B cell (primary cell): Measurements from ENCODE around the gene INO80D. TPM values are rescaled to one million over a fixed set of nuclear protein-coding genes. Genes with fewer than 3 reads are reported as not detected.
"Not testable (repeated sequence)": the region's sequence is repeated elsewhere in the genome, so short reads cannot be mapped to it uniquely, and the experiment has no call there.

ENCODE experiments used
- ATAC-seq: fragments of 200-7000 bp; cut with Tn5 transposase; one replicate; pipeline ENCODE4 v1.10.0; 2021; ENCODE audit warnings: low read depth, mild to moderate bottlenecking, moderate number of reproducible peaks, moderate library complexity
- CTCF ChIA-PET: fragments of 350-600 bp; sonication (Branson Sonifier 250); formaldehyde crosslinking; loops from one replicate; lab custom pipeline; 2021; ENCODE audit warnings: antibody characterized with exemption, inconsistent platforms; lab: Charles Lee
- POLR2A ChIA-PET: fragments of 350-600 bp; sonication (Branson Sonifier 250); formaldehyde crosslinking; loops from one replicate; lab custom pipeline; 2021; ENCODE audit warnings: antibody characterized with exemption; lab: Charles Lee
- DNase-seq: peaks from one replicate; pipeline ENCODE4 v3.0.0; 2013
- H2AFZ ChIP-seq: 2 replicates; pipeline ENCODE4 v1.6.1; 2012; ENCODE audit warnings: mild to moderate bottlenecking, low read depth, low read length; ENCODE audit not compliant: insufficient read depth, poor library complexity, severe bottlenecking
- H3K27ac ChIP-seq, 2 donors: 1 replicate in 1 of 2; 2 replicates in 1 of 2; pipeline ENCODE4 v1.5.1; 2012 to 2013; ENCODE audit warnings: low read length in 2 of 2, mild to moderate bottlenecking in 2 of 2, moderate library complexity in 1 of 2
- H3K27me3 ChIP-seq, 4 experiments: fragments of 200-600 bp in 1 of 4; sonication (generic) in 1 of 4; replicated peaks in 1 of 4; 1 replicate in 2 of 4; 2 replicates in 2 of 4; pipeline versions ENCODE4 v1.6.1 to v1.7.0; 2013 to 2016; ENCODE audit warnings: low read length in 3 of 4, mild to moderate bottlenecking in 2 of 4, mixed read lengths in 1 of 4, moderate library complexity in 1 of 4; ENCODE audit not compliant: insufficient read depth in 4 of 4, control insufficient read depth in 3 of 4; ENCODE audit errors: control extremely low read depth in 1 of 4
- H3K36me3 ChIP-seq, 2 experiments: replicated peaks in 1 of 2; 1 replicate in 1 of 2; 2 replicates in 1 of 2; pipeline versions ENCODE4 v1.6.1 to v1.7.1; 2013; ENCODE audit warnings: low read length in 1 of 2; ENCODE audit not compliant: insufficient read depth in 2 of 2, control insufficient read depth in 1 of 2; ENCODE audit errors: control extremely low read depth in 1 of 2, extremely low read depth in 1 of 2
- H3K4me1 ChIP-seq, 2 donors: fragments of 200-600 bp in 1 of 2; sonication (generic) in 1 of 2; 1 replicate in 1 of 2; 2 replicates in 1 of 2; pipeline versions ENCODE4 v1.5.1 to v1.6.1; 2013 to 2017; ENCODE audit warnings: low read length in 2 of 2; ENCODE audit not compliant: control insufficient read depth in 2 of 2, insufficient read depth in 2 of 2
- H3K4me2 ChIP-seq: replicated peaks from 2 replicates; pipeline ENCODE3; 2012; ENCODE audit warnings: mild to moderate bottlenecking, low read depth, low read length; ENCODE audit not compliant: poor library complexity, severe bottlenecking
- H3K4me3 ChIP-seq, 5 experiments: fragments of 200-600 bp in 1 of 5; sonication (generic) in 1 of 5; 1 replicate in 3 of 5; 2 replicates in 2 of 5; pipeline versions ENCODE4 v1.5.1 to v1.7.0; 2011 to 2016; ENCODE audit warnings: low read length in 4 of 5, mild to moderate bottlenecking in 4 of 5, low read depth in 2 of 5, control low read depth in 1 of 5, moderate library complexity in 1 of 5; ENCODE audit not compliant: insufficient read depth in 1 of 5; ENCODE audit errors: control extremely low read depth in 1 of 5, extremely low read depth in 1 of 5
- H3K79me2 ChIP-seq: fragments of 200-600 bp; sonication (generic); one replicate; pipeline ENCODE4 v1.6.0; 2016; ENCODE audit warnings: low read length; ENCODE audit not compliant: control insufficient read depth, insufficient read depth
- H3K9ac ChIP-seq: fragments of 200-600 bp; sonication (generic); 2 replicates; pipeline ENCODE4 v1.6.1; 2017; ENCODE audit warnings: mild to moderate bottlenecking, low read length, moderate library complexity
- H3K9me3 ChIP-seq, 3 donors: one replicate each; pipeline versions ENCODE4 v1.6.1 to v1.7.1; 2013; ENCODE audit warnings: low read length in 2 of 3; ENCODE audit not compliant: control insufficient read depth in 2 of 3, insufficient read depth in 1 of 3; ENCODE audit errors: control extremely low read depth in 1 of 3
- H4K20me1 ChIP-seq: 2 replicates; pipeline ENCODE4 v1.6.0; 2012; ENCODE audit warnings: mild to moderate bottlenecking, low read length; ENCODE audit not compliant: insufficient read depth, control insufficient read depth, poor library complexity, severe bottlenecking
- H3K27ac Mint-ChIP-seq: one replicate; pipeline ENCODE4 v1.8.0; 2021; ENCODE audit warnings: mixed read lengths
- H3K27me3 Mint-ChIP-seq: one replicate; pipeline ENCODE4 v1.8.0; 2021; ENCODE audit warnings: mixed read lengths
- H3K4me1 Mint-ChIP-seq: one replicate; pipeline ENCODE4 v1.8.0; 2021; ENCODE audit warnings: mixed read lengths
- H3K4me3 Mint-ChIP-seq: one replicate; pipeline ENCODE4 v1.8.0; 2021; ENCODE audit warnings: mixed read lengths
- H3K9me3 Mint-ChIP-seq: one replicate; pipeline ENCODE4 v1.8.0; 2022; ENCODE audit warnings: mixed read lengths; ENCODE audit not compliant: insufficient read depth
- CTCF ChIP-seq: fragments of 200-600 bp; IDR thresholded peaks from one replicate; pipeline ENCODE4 v1.8.0; 2022; ENCODE audit warnings: antibody characterized with exemption, mild to moderate bottlenecking
- WGBS: methylation state at CpG from one replicate; pipeline ENCODE4 v1.1.5; 2013; ENCODE audit warnings: missing lambda C conversion rate; ENCODE audit not compliant: insufficient coverage; 5-methylcytosine and 5-hydroxymethylcytosine counted together
- intact Hi-C: fragments of 100-400 bp; cut with micrococcal nuclease; formaldehyde crosslinking; loops from one replicate; pipeline ENCODE4 v1.10.0; 2022
- polyA plus RNA-seq: library from polyadenylated mRNA; depleted of rRNA; stranded (reverse); fragments of >200 nt; gene quantifications from 2 replicates; pipeline ENCODE4 v1.2.3, GENCODE V29; 2012
- total RNA-seq, 2 donors: library from RNA; stranded (reverse); fragments of 120-200 nt in 1 of 2; gene quantifications; 1 replicate in 1 of 2; 2 replicates in 1 of 2; pipeline versions ENCODE4 v1.2.3 to v1.2.4, GENCODE V29; 2013 to 2022

INO80D gene
- total and polyA plus RNA-seq, 2 donors (not counting 1 experiment from before 2014, with no cell fraction given): 6.3 to 61.2 TPM

- Histone ChIP-seq H3K4me3 (no peak overlapping the region), H4K20me1 (no peaks in the 10 kb centered on the region), H3K79me2 (no peaks in the 10 kb centered on the region), H3K9ac (no peak overlapping the region), H3K9me3 (peaks cover 0 to 5% (median 0%) of the 10 kb centered on the region in 3 donors), H3K4me1 (no peaks in the 10 kb centered on the region), H3K36me3 (peaks cover 8 to 69% of the 10 kb centered on the region in 2 experiments), H3K27me3 (no peaks in the 10 kb centered on the region), H2AFZ (no peak overlapping the region), H3K27ac (no peak overlapping the region), H3K4me2 (no peak overlapping the region)
- ChIA-PET CTCF (no interaction called here), POLR2A (no interaction called here)
- no peak overlapping the region for H3K4me3 Mint-ChIP-seq
- H3K27ac Mint-ChIP-seq: no peak overlapping the region
- no peak for DNase-seq
- intact Hi-C loops: no loop called here
- no peaks in the 10 kb centered on the region for H3K27me3 Mint-ChIP-seq
- TF ChIP-seq CTCF: no peak
- ATAC-seq: no peak
- H3K9me3 Mint-ChIP-seq: peaks cover 2% of the 10 kb centered on the region
- no peaks in the 10 kb centered on the region for H3K4me1 Mint-ChIP-seq
These were observed 39.9 kb upstream of the INO80D start for GRCh38 chr2:206125901-206126300.

DNA sequence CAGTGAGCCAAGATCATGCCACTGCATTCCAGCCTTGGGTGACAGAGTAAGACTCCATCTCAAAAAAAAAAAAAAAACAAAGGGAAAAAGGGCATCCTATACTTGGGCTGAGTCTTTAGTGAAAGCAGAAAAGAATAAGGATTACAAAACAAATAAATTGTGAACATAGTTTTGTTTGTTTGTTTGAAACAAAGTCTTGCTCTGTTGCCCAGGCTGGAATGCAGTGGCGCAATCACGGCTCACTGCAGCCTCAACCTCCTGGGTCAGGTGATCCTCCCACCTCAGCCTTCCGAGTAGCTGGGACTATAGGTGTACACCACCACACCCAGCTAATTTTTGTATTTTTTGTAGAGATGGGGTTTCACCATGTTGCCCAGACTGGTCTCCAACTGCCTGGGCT lies 36.6 kb upstream of the INO80D start:
- H3K4me2 ChIP-seq, H3K4me1 ChIP-seq, H3K27ac Mint-ChIP-seq, H3K79me2 ChIP-seq, H3K9me3 Mint-ChIP-seq, H3K27me3 ChIP-seq, H3K27me3 Mint-ChIP-seq, H3K4me1 Mint-ChIP-seq, H4K20me1 ChIP-seq, DNase-seq, H3K4me3 ChIP-seq, H3K9ac ChIP-seq, intact Hi-C loops, POLR2A ChIA-PET, H3K27ac ChIP-seq, ATAC-seq, H2AFZ ChIP-seq, H3K4me3 Mint-ChIP-seq, H3K9me3 ChIP-seq: not testable (repeated sequence)
- WGBS: no CpG with 5 or more reads among the region's 3 CpGs
- CTCF ChIA-PET: interaction anchor here (0.6 kb wide), 1 partner anchor 1506 kb away, joined by 3 read pairs; no protein-coding TSS in a partner anchor
- H3K36me3 ChIP-seq: peaks cover 10 to 66% of the 10 kb centered on the region in 2 experiments
